Smooth muscle cell of the coronary artery (primary cell): ENCODE data around the gene ATP2A2. TPM values are rescaled to one million over a fixed set of nuclear protein-coding genes. Genes with fewer than 3 reads are reported as not detected.

Source experiments
- total RNA-seq: library from RNA; depleted of rRNA; stranded (reverse); fragments of >200 nt; gene quantifications from 2 replicates; pipeline ENCODE4 v1.2.3, GENCODE V29; 2014; ENCODE audit warnings: low replicate concordance

The ATP2A2 gene
- 74.4 and 94.9 TPM in 2 replicates for total RNA-seq

DNA sequence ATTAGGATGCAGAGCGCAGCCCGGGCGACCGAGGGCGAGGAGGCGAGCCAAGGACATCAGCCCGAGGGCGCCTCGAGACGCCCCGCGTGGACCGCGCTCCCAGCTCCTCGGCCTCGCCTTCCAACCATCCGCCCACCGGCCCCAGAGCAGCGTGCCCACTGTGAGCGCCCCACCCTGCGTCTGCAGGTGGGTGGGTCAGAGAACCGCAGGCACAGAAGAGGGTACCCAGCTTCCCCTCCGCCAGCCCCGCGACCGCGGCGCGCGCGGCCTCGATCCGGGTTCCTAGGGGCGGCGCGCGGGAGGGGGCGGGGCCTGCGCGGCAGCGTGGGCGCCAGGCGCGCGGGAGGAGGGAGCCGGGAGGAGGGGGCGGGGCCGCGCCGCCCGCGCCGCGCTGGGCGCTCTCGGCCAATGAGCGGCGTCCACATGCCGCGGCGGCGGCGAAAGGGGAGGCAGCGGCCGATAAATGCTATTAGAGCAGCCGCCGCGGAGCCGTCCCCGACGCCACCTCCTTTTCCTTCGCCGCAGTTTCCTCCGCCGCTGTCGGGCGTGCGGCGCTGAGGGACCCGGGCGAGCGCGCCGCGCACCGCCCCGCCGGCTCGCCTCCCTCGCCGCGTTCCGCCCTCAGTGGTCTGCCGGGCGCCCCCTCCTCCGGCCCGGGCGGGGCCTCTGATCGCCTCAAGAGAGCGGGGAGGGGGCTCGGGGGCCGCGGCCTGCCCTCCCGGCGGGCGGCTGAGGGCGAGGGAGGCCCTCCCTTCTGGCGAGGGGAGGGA, at the start of gene ATP2A2:
Gene ATP2A2, plus strand, starts transcription at position 469 of the 770 bp plus-strand sequence. CDS start 543 bp downstream, outside the sequence.

Other genes starting within 250 kb of the ATP2A2 start
- gene C12orf76, start 232.7 kb upstream of the ATP2A2 start, total RNA-seq: 10.8 and 17.0 TPM in 2 replicates
- 9.4 and 11.2 TPM in 2 replicates for gene IFT81, start 156.9 kb upstream of the ATP2A2 start, total RNA-seq
- gene ANAPC7, start 122.5 kb downstream of the ATP2A2 start, total RNA-seq: 37.0 and 45.0 TPM in 2 replicates
- gene ARPC3, start 169.1 kb downstream of the ATP2A2 start, total RNA-seq: 79.9 and 229 TPM in 2 replicates
- gene GPN3, start 187.0 kb downstream of the ATP2A2 start, total RNA-seq: 7.7 and 14.7 TPM in 2 replicates
- 11.7 and 14.0 TPM in 2 replicates for gene FAM216A, start 187.6 kb downstream of the ATP2A2 start, total RNA-seq
- 17.8 and 52.0 TPM in 2 replicates for gene VPS29, start 220.9 kb downstream of the ATP2A2 start, total RNA-seq
- 0.30 TPM in 1 of 2 replicates, not detected in the other for gene RAD9B, start 221.1 kb downstream of the ATP2A2 start, total RNA-seq